H1 (cell line): ENCODE measurements around the gene CHSY1. TPM values are rescaled to one million over a fixed set of nuclear protein-coding genes. Genes with fewer than 3 reads are reported as not detected.

Experiments used
- CHD1 ChIP-seq: IDR thresholded peaks from 2 replicates; pipeline ENCODE4 v1.6.1; 2012; ENCODE audit warnings: low read depth, low read length, improper control_type of control experiment
- EGR1 ChIP-seq: IDR thresholded peaks from 2 replicates; pipeline ENCODE4 v1.6.1; 2011; ENCODE audit warnings: low read depth, low read length, borderline replicate concordance
- RAD21 ChIP-seq, 2 experiments: IDR thresholded peaks in 1 of 2; conservative IDR thresholded peaks in 1 of 2; 2 replicates each; pipeline ENCODE4 v1.6.1; 2011; ENCODE audit warnings: low read depth in 2 of 2, low read length in 2 of 2, improper control_type of control experiment in 1 of 2, inconsistent platforms in 1 of 2, mild to moderate bottlenecking in 1 of 2, moderate library complexity in 1 of 2
- SRF ChIP-seq: IDR thresholded peaks from 2 replicates; pipeline ENCODE4 v1.6.1; 2011; ENCODE audit warnings: mild to moderate bottlenecking, low read depth, low read length, moderate library complexity
- polyA plus RNA-seq, 7 experiments: library from polyadenylated mRNA; depleted of rRNA in 3 of 7; stranded (reverse) in 5 of 7; unstranded in 2 of 7; fragments of >200 nt in 5 of 7; fragments of 200-250 nt in 2 of 7; gene quantifications; 1 replicate in 5 of 7; 2 replicates in 1 of 7; 4 replicates in 1 of 7; pipeline versions ENCODE4 v1.2.1 to v1.2.3, GENCODE V29; 2011 to 2013; ENCODE audit warnings: missing spikeins in 2 of 7, mixed read lengths in 2 of 7
- total RNA-seq: library from RNA; stranded (reverse); fragmentation: NEBNext Ultra II Directional; extraction: Animal tissue kit (Norgen Biotek cat#: 25700); gene quantifications from 2 replicates; pipeline ENCODE4 v1.2.1, GENCODE V29; 2021

Gene CHSY1
- total and polyA plus RNA-seq, 2 of the 8 experiments (the other 6 are each of a cell fraction or from before 2014, with no cell fraction given), result 24.9 to 60.7 TPM

DNA sequence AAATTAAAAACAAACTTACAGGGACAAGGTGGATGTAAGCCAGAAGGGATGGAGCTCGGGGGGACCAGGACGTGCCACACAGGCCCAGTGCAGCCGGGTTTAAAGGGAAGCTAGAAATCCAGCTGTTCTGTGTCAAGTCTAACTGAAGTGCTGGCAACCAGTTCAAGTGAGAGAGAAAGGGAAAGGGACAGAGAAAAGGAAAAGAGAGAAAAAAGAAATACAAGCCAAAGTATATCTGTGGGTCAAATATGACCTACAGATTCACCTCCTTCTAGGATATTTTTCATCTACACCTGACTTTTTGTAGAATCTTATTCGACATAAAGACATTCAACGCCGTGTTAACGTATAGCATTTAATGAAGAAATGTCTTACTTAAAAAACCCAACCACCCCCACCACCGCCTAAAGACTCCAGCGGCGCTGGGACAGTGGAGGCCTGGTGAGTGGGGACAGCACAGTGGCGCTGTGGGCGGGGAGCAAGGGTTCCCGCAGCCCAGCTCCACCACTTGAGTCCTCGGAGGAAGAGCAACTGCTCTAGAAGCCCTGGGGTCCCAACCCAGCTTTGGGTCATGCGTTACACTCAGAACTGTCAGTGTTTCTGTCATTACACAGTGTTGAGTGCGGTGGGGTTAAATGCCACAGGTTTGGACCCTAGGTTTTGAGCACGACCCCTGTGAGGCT, 62.3 kb downstream of the CHSY1 start (continued):
- TF ChIP-seq RAD21 (IDR thresholded peaks at IDR 0.05 in 1 of 2, conservative IDR thresholded peaks at IDR 0.05 in 1 of 2; ENCODE audit: low read depth in 2 of 2, low read length in 2 of 2) (no peak), EGR1 (no peak), SRF (no peak), CHD1 (no peak)
